Spleen (tissue), 7 donors: ENCODE measurements around the gene SETD7.
"Not testable (repeated sequence)": the region's sequence is repeated elsewhere in the genome, so short reads cannot be mapped to it uniquely, and the experiment has no call there.

Source experiments
- CTCF ChIP-seq, 11 experiments: fragments of 200-600 bp in 7 of 11; fragments of 450-650 bp in 4 of 11; sonication (generic) in 4 of 11; IDR thresholded peaks in 8 of 11; conservative IDR thresholded peaks in 3 of 11; 1 replicate in 7 of 11; 2 replicates in 4 of 11; pipeline versions ENCODE4 v1.4.0 to v1.8.0; 2016 to 2021; ENCODE audit warnings: antibody characterized with exemption in 11 of 11, inconsistent platforms in 4 of 11, mild to moderate bottlenecking in 1 of 11
- POLR2A ChIP-seq, 3 donors: fragments of 450-650 bp; IDR thresholded peaks; one replicate each; pipeline ENCODE4 v1.5.1; 2017; ENCODE audit warnings: antibody characterized with exemption in 3 of 3, mild to moderate bottlenecking in 1 of 3
- POLR2AphosphoS5 ChIP-seq, 3 donors: sonication (generic); formaldehyde crosslinking; IDR thresholded peaks; one replicate each; pipeline ENCODE4 v1.5.1; 2017; ENCODE audit warnings: antibody characterized with exemption in 3 of 3
- donor health status: DM: no; HTN: no; CAD: no; lungs with moderate emphysema.
- donor health status: DM: no; HTN: no; CAD: no.
- donor health status: DM: no; HTN: no; CAD: no.

- TF ChIP-seq CTCF (IDR thresholded peaks at IDR 0.05 in 8 of 11, conservative IDR thresholded peaks at IDR 0.05 in 3 of 11); POLR2AphosphoS5 (IDR thresholded peaks at IDR 0.05); POLR2A (IDR thresholded peaks at IDR 0.05): not testable (repeated sequence)
Measured at GRCh38 chr4:139468756-139469155, 87.3 kb downstream of the SETD7 start.
